Measurements from ENCODE around the gene WASHC1. TPM values are rescaled to one million over a fixed set of nuclear protein-coding genes. Genes with fewer than 3 reads are reported as not detected.
"Not testable (repeated sequence)": the region's sequence is repeated elsewhere in the genome, so short reads cannot be mapped to it uniquely, and the experiment has no call there.

The WASHC1 gene
- total and polyA plus RNA-seq, 2 of the 8 experiments (the other 6 are each of a cell fraction or from before 2014, with no cell fraction given) = 6.4 to 10.0 TPM

- H2AFZ ChIP-seq (ENCODE audit: low read length); H4K20me1 ChIP-seq (replicated peaks in 1 of 2; ENCODE audit: control insufficient read depth in 1 of 2, insufficient read depth in 2 of 2, low read length in 2 of 2); H2BK15ac ChIP-seq (ENCODE audit: low read length); H3K23me2 ChIP-seq (ENCODE audit: low read depth, low read length); H3K9me3 ChIP-seq (ENCODE audit: insufficient read depth in 2 of 2, low read depth in 1 of 2, low read length in 1 of 2); H3K9ac ChIP-seq (replicated peaks in 1 of 4; ENCODE audit: extremely low read depth in 1 of 4, low read depth in 3 of 4, low read length in 3 of 4); H4K5ac ChIP-seq (ENCODE audit: insufficient read length, low read depth, low read length); H3K56ac ChIP-seq (replicated peaks; ENCODE audit: insufficient read length, low read depth, low read length); H3K18ac ChIP-seq (ENCODE audit: extremely low read depth, low read length); H2BK12ac ChIP-seq (ENCODE audit: low read depth, low read length); H3K4me2 ChIP-seq (ENCODE audit: insufficient read depth in 1 of 2, low read depth in 2 of 2, low read length in 2 of 2); CTCF ChIA-PET (ENCODE audit: partially characterized antibody); FAIRE-seq; H2BK120ac ChIP-seq (replicated peaks; ENCODE audit: low read depth, low read length); H4K8ac ChIP-seq (ENCODE audit: extremely low read depth, insufficient read depth, low read length); H3K4me1 ChIP-seq (replicated peaks in 1 of 4; ENCODE audit: control insufficient read depth in 3 of 4, insufficient read depth in 4 of 4, low read length in 3 of 4); H3K27ac ChIP-seq (ENCODE audit: low read depth, low read length); H2AK5ac ChIP-seq (ENCODE audit: low read depth, low read length); POLR2A ChIA-PET (ENCODE audit: partially characterized antibody); H2BK20ac ChIP-seq (ENCODE audit: low read length); H3K4ac ChIP-seq (replicated peaks; ENCODE audit: insufficient read length, low read depth, low read length); H3K79me1 ChIP-seq (ENCODE audit: low read depth, low read length); H3K79me2 ChIP-seq (ENCODE audit: control insufficient read depth in 1 of 2, insufficient read depth in 2 of 2, low read length in 2 of 2); H3K36me3 ChIP-seq (ENCODE audit: control insufficient read depth in 2 of 4, insufficient read depth in 4 of 4, low read length in 3 of 4); H3K14ac ChIP-seq (ENCODE audit: insufficient read length); H2BK5ac ChIP-seq (ENCODE audit: low read depth, low read length); DNase-seq (ENCODE audit: low read depth in 1 of 2, low spot score in 2 of 2); H3K27me3 ChIP-seq (replicated peaks in 1 of 4; ENCODE audit: control insufficient read depth in 3 of 4, extremely low read depth in 1 of 4, insufficient read depth in 3 of 4, low read length in 3 of 4); H4K91ac ChIP-seq (replicated peaks; ENCODE audit: insufficient read length, low read length); H3K23ac ChIP-seq (ENCODE audit: insufficient read length): not testable (repeated sequence)
- H3K4me3 ChIP-seq (ENCODE audit: extremely low read depth in 1 of 4, insufficient read depth in 2 of 4, low read depth in 3 of 4, low read length in 4 of 4) = peak overlapping the region; percentile 28 to 52 (median 30); a peak in 5 of 8 replicates
- 0% methylated on average over 2 of the region's 30 CpGs; no CpG with 5 or more reads in 1 of the 2 experiments for WGBS, 2 experiments (ENCODE audit: extremely low coverage in 1 of 2, insufficient coverage in 1 of 2, insufficient read length in 1 of 2, insufficient replicate concordance in 2 of 2, low coverage in 1 of 2, low lambda C conversion rate in 2 of 2, missing lambda C conversion rate in 1 of 2)
Observed at GRCh38 chr9:28775-29174, 481 bp downstream of the WASHC1 start.

- FAIRE-seq; H3K27me3 ChIP-seq (replicated peaks in 1 of 4; ENCODE audit: control insufficient read depth in 3 of 4, extremely low read depth in 1 of 4, insufficient read depth in 3 of 4, low read length in 3 of 4); H3K18ac ChIP-seq (ENCODE audit: extremely low read depth, low read length); CTCF ChIA-PET (ENCODE audit: partially characterized antibody); H3K14ac ChIP-seq (ENCODE audit: insufficient read length); H3K36me3 ChIP-seq (ENCODE audit: control insufficient read depth in 2 of 4, insufficient read depth in 4 of 4, low read length in 3 of 4); H4K8ac ChIP-seq (ENCODE audit: extremely low read depth, insufficient read depth, low read length); POLR2A ChIA-PET (ENCODE audit: partially characterized antibody); H4K91ac ChIP-seq (replicated peaks; ENCODE audit: insufficient read length, low read length); H2BK15ac ChIP-seq (ENCODE audit: low read length); H3K4ac ChIP-seq (replicated peaks; ENCODE audit: insufficient read length, low read depth, low read length); H2BK20ac ChIP-seq (ENCODE audit: low read length); H2AK5ac ChIP-seq (ENCODE audit: low read depth, low read length); H3K79me2 ChIP-seq (ENCODE audit: control insufficient read depth in 1 of 2, insufficient read depth in 2 of 2, low read length in 2 of 2); H4K5ac ChIP-seq (ENCODE audit: insufficient read length, low read depth, low read length); H4K20me1 ChIP-seq (replicated peaks in 1 of 2; ENCODE audit: control insufficient read depth in 1 of 2, insufficient read depth in 2 of 2, low read length in 2 of 2); H3K79me1 ChIP-seq (ENCODE audit: low read depth, low read length); DNase-seq (ENCODE audit: low read depth in 1 of 2, low spot score in 2 of 2); H3K27ac ChIP-seq (ENCODE audit: low read depth, low read length); H2BK120ac ChIP-seq (replicated peaks; ENCODE audit: low read depth, low read length); H3K4me1 ChIP-seq (replicated peaks in 1 of 4; ENCODE audit: control insufficient read depth in 3 of 4, insufficient read depth in 4 of 4, low read length in 3 of 4); H3K9me3 ChIP-seq (ENCODE audit: insufficient read depth in 2 of 2, low read depth in 1 of 2, low read length in 1 of 2); H3K4me3 ChIP-seq (ENCODE audit: extremely low read depth in 1 of 4, insufficient read depth in 2 of 4, low read depth in 3 of 4, low read length in 4 of 4); H2BK12ac ChIP-seq (ENCODE audit: low read depth, low read length); H2AFZ ChIP-seq (ENCODE audit: low read length); H3K23ac ChIP-seq (ENCODE audit: insufficient read length); H2BK5ac ChIP-seq (ENCODE audit: low read depth, low read length); H3K56ac ChIP-seq (replicated peaks; ENCODE audit: insufficient read length, low read depth, low read length); H3K4me2 ChIP-seq (ENCODE audit: insufficient read depth in 1 of 2, low read depth in 2 of 2, low read length in 2 of 2); H3K23me2 ChIP-seq (ENCODE audit: low read depth, low read length); H3K9ac ChIP-seq (replicated peaks in 1 of 4; ENCODE audit: extremely low read depth in 1 of 4, low read depth in 3 of 4, low read length in 3 of 4): not testable (repeated sequence)
- WGBS, 2 experiments (ENCODE audit: extremely low coverage in 1 of 2, insufficient coverage in 1 of 2, insufficient read length in 1 of 2, insufficient replicate concordance in 2 of 2, low coverage in 1 of 2, low lambda C conversion rate in 2 of 2, missing lambda C conversion rate in 1 of 2) = 100% methylated on average over 5 of the region's 9 CpGs; no CpG with 5 or more reads in 1 of the 2 experiments
Observed at GRCh38 chr9:21621-22020, 7.6 kb downstream of the WASHC1 start.

All from H1 (cell line).